Cardiac fibroblast (primary cell): ENCODE results near the gene ZDHHC21.

Source experiments
- DNase-seq, 2 donors: peaks; one replicate each; pipeline versions ENCODE4 v3.0.0 to v3.0.0-alpha.2; 2010; ENCODE audit warnings: low read depth in 2 of 2
- H3K4me3 ChIP-seq, 2 donors: replicated peaks in 1 of 2; 1 replicate in 1 of 2; 2 replicates in 1 of 2; pipeline ENCODE4 v1.5.1; 2011; ENCODE audit warnings: low read depth in 2 of 2, low read length in 2 of 2, mild to moderate bottlenecking in 2 of 2, moderate library complexity in 1 of 2
- CTCF ChIP-seq: IDR thresholded peaks from one replicate; pipeline ENCODE4 v1.5.1; 2011; ENCODE audit warnings: low read depth, mild to moderate bottlenecking, low read length, inconsistent platforms

ZDHHC21 gene

GRCh38 chr9:14693251-14693861, at the start of gene ZDHHC21:
ZDHHC21 (minus strand) TSS chr9:14693432; CDS start chr9:14674340, 19,092 bp downstream.
- DNase-seq: peak; percentile 43 to 61
- no peak for TF ChIP-seq CTCF
- peak within 1 kb of the TSS; percentile 82 to 87 for H3K4me3 ChIP-seq

- H3K4me3 ChIP-seq: no peak overlapping the region
- no peak for DNase-seq
- no peak for TF ChIP-seq CTCF
Observed at GRCh38 chr9:14741369-14741768, 48.1 kb upstream of the ZDHHC21 start.

GRCh38 chr9:14733133-14733532, 39.9 kb upstream of the ZDHHC21 start:
- no peak for DNase-seq
- no peak for TF ChIP-seq CTCF
- H3K4me3 ChIP-seq: no peak overlapping the region

GRCh38 chr9:14731294-14731981, 38.2 kb upstream of the ZDHHC21 start:
- no peak for DNase-seq
- no peak for TF ChIP-seq CTCF

GRCh38 chr9:14730461-14730898, 37.2 kb upstream of the ZDHHC21 start:
- TF ChIP-seq CTCF: no peak
- no peak overlapping the region for H3K4me3 ChIP-seq
- no peak for DNase-seq

More at GRCh38 chr9:14731294-14731981, 38.2 kb upstream of the ZDHHC21 start:
- H3K4me3 ChIP-seq: no peak overlapping the region

GRCh38 chr9:14723301-14723700, 30.1 kb upstream of the ZDHHC21 start:
- TF ChIP-seq CTCF: no peak
- no peak for DNase-seq
- H3K4me3 ChIP-seq: no peak overlapping the region
